Cerebellar nuclear complex (tissue), 1 donor: ENCODE data around the gene ATP9A.
A peak's percentile ranks its signal among the peaks of the same experiment; 100 is the strongest.

Source experiments
- DNase-seq, 2 experiments: peaks; one replicate each; lab custom pipeline; 2025; lab: John Stamatoyannopoulos, UW

Gene ATP9A

GRCh38 chr20:51627586-51627985 lies 140.6 kb downstream of the ATP9A start:
- no peak for DNase-seq

GRCh38 chr20:51625105-51625504 lies 143.1 kb downstream of the ATP9A start:
- no peak for DNase-seq

GRCh38 chr20:51624157-51624731 lies 143.9 kb downstream of the ATP9A start:
- peak; percentile 8 to 14 for DNase-seq

DNA sequence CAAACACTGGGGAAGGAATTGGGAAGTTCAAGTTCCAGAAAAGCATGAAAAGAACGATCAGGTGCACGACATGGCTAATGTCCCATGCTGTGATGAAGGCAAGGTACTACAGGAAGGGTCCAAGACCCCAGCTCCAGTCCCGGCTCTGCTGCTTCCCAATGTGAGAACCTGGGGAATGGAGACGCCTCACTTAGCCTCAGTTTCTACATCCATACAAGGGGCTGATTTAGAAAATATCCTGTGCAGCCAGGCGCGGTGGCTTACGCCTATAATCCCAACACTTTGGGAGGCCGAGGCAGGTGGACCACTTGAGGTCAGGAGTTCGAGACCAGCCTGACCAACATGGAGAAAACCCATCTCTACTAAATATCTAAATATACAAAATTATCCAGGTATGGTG lies 144.9 kb downstream of the ATP9A start:
- DNase-seq: no peak

DNA sequence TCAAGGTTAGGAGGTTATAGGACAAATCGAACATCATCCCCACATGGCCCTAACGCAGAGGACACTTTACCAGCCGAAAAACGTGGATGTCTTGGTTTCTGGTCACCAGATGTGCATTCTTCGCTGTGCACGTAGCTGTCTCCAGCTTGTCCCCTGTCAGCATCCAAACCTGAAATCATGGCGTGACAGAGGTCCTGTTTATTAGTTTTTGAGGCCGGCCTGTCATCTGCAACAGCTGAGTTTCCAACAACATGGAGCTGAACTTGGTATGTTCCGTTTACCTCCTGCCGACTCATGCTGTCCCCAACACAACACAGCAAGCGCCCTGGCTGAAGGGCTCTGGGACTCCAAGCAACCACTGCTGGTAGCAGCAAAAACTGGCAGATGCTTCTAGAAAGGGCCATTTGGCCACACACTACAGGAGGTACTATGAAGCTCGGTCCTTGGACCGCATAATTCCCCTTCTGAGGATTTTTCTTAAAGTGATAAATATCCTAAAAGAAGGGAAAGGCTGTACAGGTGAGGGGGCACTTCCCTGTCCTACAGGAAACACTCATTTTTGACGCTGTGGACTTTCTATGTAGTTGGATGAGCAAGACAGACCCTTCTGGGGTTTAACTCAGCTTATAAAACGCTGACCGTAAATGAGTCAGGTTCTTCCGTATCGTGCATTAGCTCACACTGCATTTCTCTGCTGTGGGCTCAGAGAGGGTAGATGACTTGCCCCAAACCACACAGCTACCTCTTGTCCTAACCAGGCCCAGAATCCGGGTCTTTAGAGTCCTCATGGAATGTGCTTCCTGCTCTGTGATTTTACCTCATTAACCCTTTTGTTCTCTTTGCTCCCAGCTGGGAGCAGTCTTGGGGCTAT lies 146.0 kb downstream of the ATP9A start:
- peak; percentile 68 to 89 for DNase-seq

DNA sequence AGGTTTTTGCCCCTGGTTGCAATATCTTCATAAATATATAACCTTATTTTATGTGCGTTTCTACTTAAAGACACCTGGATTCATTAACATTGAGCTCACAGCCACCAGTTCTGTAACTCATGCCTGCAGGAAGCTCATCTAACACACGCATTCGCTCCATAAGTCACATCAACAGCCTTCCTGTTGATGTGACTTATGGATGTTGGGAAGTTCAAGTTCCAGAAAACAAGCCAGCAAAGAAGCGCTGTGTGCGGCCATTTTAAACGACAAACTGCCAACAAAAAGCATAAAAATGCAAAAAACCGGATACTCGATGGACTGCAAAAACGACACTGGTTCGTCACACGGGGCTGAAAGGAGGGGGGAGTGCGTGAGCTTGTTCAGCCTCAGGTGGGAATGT lies 147.8 kb downstream of the ATP9A start:
- DNase-seq: no peak

GRCh38 chr20:51616060-51616459 lies 152.1 kb downstream of the ATP9A start:
- DNase-seq: no peak

DNA sequence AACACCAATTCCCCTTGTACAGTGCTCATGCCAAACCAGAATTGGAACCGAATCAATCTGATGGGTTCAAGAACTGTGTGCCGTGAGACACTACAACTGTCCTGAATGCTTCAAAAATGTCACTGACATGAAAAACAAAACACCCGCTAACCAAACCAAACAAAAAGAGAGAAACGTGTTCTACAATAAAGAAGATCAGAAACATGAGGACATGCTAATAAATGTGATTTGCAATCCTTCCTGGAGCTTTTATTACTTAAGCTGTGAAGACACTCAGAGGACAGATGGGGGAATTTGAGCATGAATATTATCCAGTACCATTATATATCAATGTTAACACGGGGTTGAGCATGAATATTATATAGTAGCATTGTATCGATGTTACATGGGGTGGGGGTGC lies 153.5 kb downstream of the ATP9A start:
- DNase-seq: no peak

DNA sequence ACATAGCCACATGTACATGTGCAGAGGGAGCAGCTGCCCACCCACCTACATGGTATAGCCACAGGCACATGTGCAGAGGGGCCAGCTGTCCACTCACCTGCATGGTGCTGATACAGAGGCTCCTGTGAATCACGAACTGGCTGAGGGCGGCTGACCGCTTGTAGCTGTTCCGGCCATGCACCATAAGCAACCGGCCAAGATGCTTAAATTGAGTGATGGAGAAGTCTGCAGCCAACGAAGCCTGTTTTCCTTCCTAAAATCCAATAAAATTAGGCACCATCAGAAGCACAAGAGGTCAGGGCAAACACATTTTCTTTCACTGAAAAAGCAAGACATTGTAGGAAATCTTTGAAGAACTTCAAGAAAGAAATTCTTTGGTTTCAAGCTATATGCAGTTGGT lies 154.6 kb downstream of the ATP9A start:
- no peak for DNase-seq

- DNase-seq: no peak
These were observed 155.3 kb downstream of the ATP9A start for GRCh38 chr20:51612896-51613295.

- no peak for DNase-seq
These were observed 156.6 kb downstream of the ATP9A start for GRCh38 chr20:51611625-51611890.

- no peak for DNase-seq
These were observed 157.2 kb downstream of the ATP9A start for GRCh38 chr20:51610761-51611624.

DNA sequence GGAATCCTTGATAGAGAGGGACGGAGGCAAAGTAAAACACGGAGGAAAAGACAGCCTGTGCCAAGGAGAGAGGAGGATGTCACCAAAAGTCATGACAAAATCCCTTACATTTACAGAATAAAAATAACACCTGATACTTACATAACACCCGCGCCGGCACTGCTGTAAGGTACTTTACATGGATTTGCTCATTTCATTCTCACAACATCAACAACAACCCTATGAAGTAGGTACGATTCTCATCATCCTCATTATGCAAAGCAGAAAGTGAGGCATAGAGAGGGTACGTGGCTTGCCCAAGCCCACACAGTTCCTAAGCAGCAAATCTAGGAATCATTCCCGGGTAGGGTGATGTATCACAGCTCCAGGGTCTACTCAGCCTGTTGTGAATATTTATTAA lies 158.1 kb downstream of the ATP9A start:
- no peak for DNase-seq

GRCh38 chr20:51609251-51609650 lies 158.9 kb downstream of the ATP9A start:
- no peak for DNase-seq

DNA sequence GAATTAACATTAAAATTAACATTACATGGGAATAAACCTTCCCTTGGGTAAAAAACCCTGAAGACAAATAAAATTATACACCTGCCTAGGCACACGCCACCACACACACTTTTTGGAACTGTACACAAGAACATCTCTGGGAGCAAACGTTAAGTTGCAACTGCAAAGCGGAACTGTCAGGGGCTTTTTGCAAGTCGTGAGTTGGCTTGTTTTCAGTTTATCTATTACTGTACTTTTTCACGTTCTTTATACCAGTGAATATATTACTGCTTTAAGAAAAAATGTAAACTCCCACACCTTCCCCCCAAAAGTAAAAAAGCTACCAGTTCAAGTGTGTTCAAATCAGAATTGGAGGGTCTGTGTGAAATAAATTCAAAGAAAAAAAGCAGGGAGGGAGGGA lies 160.1 kb downstream of the ATP9A start:
- DNase-seq: no peak

DNA sequence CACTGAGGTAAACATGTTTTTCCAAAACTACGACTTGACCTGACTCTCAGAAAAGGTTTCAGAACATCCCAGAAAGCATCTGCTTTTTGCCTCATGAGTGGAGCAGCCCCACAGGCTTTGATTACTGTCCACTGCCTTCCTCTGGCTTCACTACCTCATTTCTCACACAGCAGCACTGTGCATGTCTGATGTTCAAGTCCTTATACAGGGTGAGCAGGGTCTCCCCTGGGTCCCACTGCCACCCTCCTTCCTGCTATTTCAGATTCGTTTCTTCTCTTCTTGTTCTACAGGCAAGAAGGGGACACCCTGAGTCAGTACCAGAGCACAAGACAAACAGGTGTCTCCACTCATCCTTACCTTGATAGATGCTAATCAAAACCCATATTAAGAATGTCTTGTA lies 161.0 kb downstream of the ATP9A start:
- no peak for DNase-seq

- no peak for DNase-seq
These were observed 163.3 kb downstream of the ATP9A start for GRCh38 chr20:51604851-51605250.

DNA sequence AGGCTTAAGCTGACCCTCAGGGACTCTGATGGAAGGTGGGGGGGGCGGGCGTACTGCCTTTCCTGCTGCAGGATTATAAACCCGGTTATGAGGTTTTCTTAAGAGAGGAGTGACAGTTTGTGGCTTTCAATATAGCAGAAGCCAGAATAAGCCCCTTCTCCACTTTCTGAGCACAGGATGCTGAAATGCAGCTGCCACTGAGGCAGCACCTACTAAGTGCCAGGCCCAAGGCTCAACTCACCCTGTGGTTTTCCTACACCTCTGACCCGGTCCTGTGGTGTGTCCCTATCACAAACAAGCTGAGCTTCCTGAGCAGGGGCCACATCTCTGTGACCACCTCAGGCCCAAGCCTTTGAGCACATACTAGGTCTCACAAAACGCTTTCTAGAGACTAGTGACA lies 166.1 kb downstream of the ATP9A start:
- no peak for DNase-seq

DNA sequence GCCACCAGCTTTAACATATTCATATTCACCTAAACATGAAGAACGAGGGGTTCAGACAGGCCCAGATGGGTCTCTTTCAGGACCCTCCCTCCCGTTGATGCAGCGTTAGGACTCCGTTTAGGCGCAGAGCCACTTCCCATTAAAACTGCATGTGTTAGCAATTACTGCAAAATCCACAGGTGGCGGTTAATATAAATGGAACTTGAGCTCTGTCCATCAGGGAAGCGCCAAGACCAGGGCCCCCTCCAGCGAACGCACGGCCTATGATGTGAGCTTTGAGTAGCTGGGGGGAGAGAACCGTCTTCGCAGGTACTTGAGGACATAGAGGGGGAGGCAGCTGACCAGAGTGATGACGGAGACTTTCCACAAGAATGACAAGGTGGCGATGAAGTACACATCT lies 167.2 kb downstream of the ATP9A start:
- no peak for DNase-seq

DNA sequence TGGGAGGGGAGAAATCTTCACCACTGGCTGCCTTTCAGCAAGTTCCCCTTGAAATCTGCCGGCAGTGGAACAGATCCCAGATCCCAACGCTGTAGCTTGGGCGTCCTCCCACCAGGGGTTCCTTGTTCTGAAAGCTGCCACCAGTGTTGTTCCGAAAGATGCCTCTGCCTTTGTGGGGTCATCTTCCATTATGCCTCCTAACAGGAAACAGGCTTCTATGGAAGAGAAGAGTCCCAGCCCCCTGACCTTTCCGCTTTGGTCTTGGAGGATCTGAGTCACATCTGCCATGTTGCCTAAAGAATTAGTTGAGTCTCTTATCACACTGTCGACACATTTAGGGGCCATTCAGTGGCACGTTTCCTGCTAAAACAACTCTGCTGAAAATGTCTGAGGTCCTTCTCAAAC lies 168.2 kb downstream of the ATP9A start:
- DNase-seq: no peak

DNA sequence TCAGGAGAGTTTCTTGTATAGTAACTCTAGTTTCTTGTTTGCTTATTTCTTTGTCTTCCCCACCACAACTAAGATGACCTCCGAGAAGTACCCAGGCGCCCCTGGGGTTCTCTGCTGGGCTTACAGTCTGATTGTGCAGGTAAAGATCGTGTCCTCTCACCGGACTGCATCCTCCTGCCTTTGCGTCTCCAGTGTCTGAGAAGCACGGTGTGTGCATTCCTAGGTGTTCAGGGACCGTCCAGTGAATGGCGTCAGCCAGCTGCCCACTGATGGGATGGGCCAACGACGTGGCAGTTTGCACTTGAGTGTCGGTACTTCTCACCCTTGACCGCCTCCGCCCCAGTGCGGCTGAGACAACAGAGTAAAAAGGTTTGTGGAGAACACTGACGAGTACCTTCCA lies 169.6 kb downstream of the ATP9A start:
- DNase-seq: no peak

GRCh38 chr20:51597389-51598231 lies 170.6 kb downstream of the ATP9A start:
- DNase-seq: no peak
